Measurements from ENCODE around the gene IFIT2. TPM values are rescaled to one million over a fixed set of nuclear protein-coding genes. Genes with fewer than 3 reads are reported as not detected.

IFIT2 gene
- total RNA-seq, 1 experiment from 2014 or later = 1.0 TPM

- no peaks in the 10 kb centered on the region for H3K79me2 ChIP-seq (ENCODE audit: insufficient read depth, low read length)
- no peaks in the 10 kb centered on the region for H3K9me3 ChIP-seq (ENCODE audit: control insufficient read depth in 1 of 2, insufficient read depth in 1 of 2, low read depth in 1 of 2, low read length in 2 of 2)
- no peak for TF ChIP-seq CEBPB (IDR thresholded peaks at IDR 0.05; ENCODE audit: low read depth)
- no peak for TF ChIP-seq ZFX (IDR thresholded peaks at IDR 0.05)
- no peak for TF ChIP-seq EGR1 (IDR thresholded peaks at IDR 0.05; ENCODE audit: low read depth)
- TF ChIP-seq, protein P1, sequence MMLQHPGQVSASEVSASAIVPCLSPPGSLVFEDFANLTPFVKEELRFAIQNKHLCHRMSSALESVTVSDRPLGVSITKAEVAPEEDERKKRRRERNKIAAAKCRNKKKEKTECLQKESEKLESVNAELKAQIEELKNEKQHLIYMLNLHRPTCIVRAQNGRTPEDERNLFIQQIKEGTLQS (IDR thresholded peaks at IDR 0.05) = no peak
- no peak for TF ChIP-seq EZH2 (IDR thresholded peaks at IDR 0.05)
- H3K4me3 ChIP-seq (replicated peaks in 1 of 2; ENCODE audit: low read depth in 1 of 2, low read length in 2 of 2) = no peak overlapping the region
- H3K9ac ChIP-seq (ENCODE audit: low read length) = no peak overlapping the region
- no peak overlapping the region for H2AFZ ChIP-seq (ENCODE audit: low read depth, low read length, poor library complexity, severe bottlenecking)
- no peaks in the 10 kb centered on the region for H4K20me1 ChIP-seq (ENCODE audit: insufficient read depth)
- RAD21 ChIA-PET (ENCODE audit: low non-redundant PET in 1 of 2, low total read pairs in 2 of 2, uncharacterized antibody in 2 of 2, unreplicated experiment in 2 of 2) = no interaction called here
- no peak for DNase-seq (ENCODE audit: low read depth, low spot score)
- H3K27ac ChIP-seq (ENCODE audit: low read depth, low read length) = no peak overlapping the region
- no peak for ATAC-seq
- no peak overlapping the region for H3K4me2 ChIP-seq (ENCODE audit: low read length)
- CTCF ChIA-PET = interaction anchor here (1.7 kb wide), 1 partner anchor 94 kb away, joined by 4 read pairs; no protein-coding TSS in a partner anchor
- no TSS peak for BruUV-seq (replicated peaks)
- no peaks in the 10 kb centered on the region for H3K9me2 ChIP-seq (ENCODE audit: insufficient read depth)
- intact Hi-C loops (cut with micrococcal nuclease) = no loop called here
- H3K36me3 ChIP-seq (ENCODE audit: control insufficient read depth in 1 of 2, insufficient read depth in 2 of 2, low read length in 2 of 2) = no peaks in the 10 kb centered on the region
- H3K4me1 ChIP-seq (ENCODE audit: control insufficient read depth in 1 of 2, insufficient read depth in 2 of 2, low read length in 2 of 2) = peaks cover 30 to 34% of the 10 kb centered on the region in 2 experiments
- POLR2A ChIA-PET = no interaction called here
- H3K27me3 ChIP-seq (ENCODE audit: insufficient read depth, low read length) = no peaks in the 10 kb centered on the region
Observed at GRCh38 chr10:89275383-89275782, 26.5 kb upstream of the IFIT2 start.

GRCh38 chr10:89278034-89278535 is 23.8 kb upstream of the IFIT2 start:
- DNase-seq (ENCODE audit: low read depth, low spot score) (peak; percentile 67), ATAC-seq (peak; percentile 89)
- H3K36me3 ChIP-seq (ENCODE audit: control insufficient read depth in 1 of 2, insufficient read depth in 2 of 2, low read length in 2 of 2) = no peaks in the 10 kb centered on the region
- H3K4me3 ChIP-seq (replicated peaks in 1 of 2; ENCODE audit: low read depth in 1 of 2, low read length in 2 of 2) = peak overlapping the region in 1 of 2 experiments; percentile 35; a peak in 3 of 4 replicates
- H3K9me3 ChIP-seq (ENCODE audit: control insufficient read depth in 1 of 2, insufficient read depth in 1 of 2, low read depth in 1 of 2, low read length in 2 of 2) = no peaks in the 10 kb centered on the region
- no TSS peak for BruUV-seq (replicated peaks)
- intact Hi-C loops (cut with micrococcal nuclease) = no loop called here
- no peaks in the 10 kb centered on the region for H4K20me1 ChIP-seq (ENCODE audit: insufficient read depth)
- H3K9me2 ChIP-seq (ENCODE audit: insufficient read depth) = no peaks in the 10 kb centered on the region
- CTCF ChIA-PET = no interaction called here
- H3K4me2 ChIP-seq (ENCODE audit: low read length) = peak overlapping the region; percentile 70
- H3K9ac ChIP-seq (ENCODE audit: low read length) = peak overlapping the region; percentile 30
- H3K27me3 ChIP-seq (ENCODE audit: insufficient read depth, low read length) = no peaks in the 10 kb centered on the region
- POLR2A ChIA-PET = no interaction called here
- peak overlapping the region; percentile 87 for H2AFZ ChIP-seq (ENCODE audit: low read depth, low read length, poor library complexity, severe bottlenecking)
- H3K79me2 ChIP-seq (ENCODE audit: insufficient read depth, low read length) = no peaks in the 10 kb centered on the region
- RAD21 ChIA-PET (ENCODE audit: low non-redundant PET in 1 of 2, low total read pairs in 2 of 2, uncharacterized antibody in 2 of 2, unreplicated experiment in 2 of 2) = no interaction called here
- H3K4me1 ChIP-seq (ENCODE audit: control insufficient read depth in 1 of 2, insufficient read depth in 2 of 2, low read length in 2 of 2) = peaks cover 39 to 48% of the 10 kb centered on the region in 2 experiments
- H3K27ac ChIP-seq (ENCODE audit: low read depth, low read length) = peak overlapping the region; percentile 68
- TF ChIP-seq EZH2 (IDR thresholded peaks at IDR 0.05) (no peak), ELF1 (IDR thresholded peaks at IDR 0.05; ENCODE audit: borderline replicate concordance, low read depth) (no peak), CEBPB (IDR thresholded peaks at IDR 0.05; ENCODE audit: low read depth) (peak; percentile 34; the same call in 1 of the 2 replicates), MAX (IDR thresholded peaks at IDR 0.05) (peak; percentile 34; the same call in 1 of the 2 replicates), POLR2AphosphoS5 (IDR thresholded peaks at IDR 0.05; ENCODE audit: low read depth, low read length) (peak; percentile 57), CBX3 (IDR thresholded peaks at IDR 0.05; ENCODE audit: low read depth) (peak; percentile 69; the same call in 1 of the 2 replicates), EZH2phosphoT487 (IDR thresholded peaks at IDR 0.05; ENCODE audit: borderline replicate concordance) (no peak), EGR1 (IDR thresholded peaks at IDR 0.05; ENCODE audit: low read depth) (0 out of 2 replicates have a peak, but pooled peaks have one; percentile 20), ZFX (IDR thresholded peaks at IDR 0.05) (no peak), RAD21 (IDR thresholded peaks at IDR 0.05; ENCODE audit: low read depth) (peak; percentile 7; the same call in 1 of the 2 replicates), SRF (IDR thresholded peaks at IDR 0.05; ENCODE audit: low read depth) (no peak)
- TF ChIP-seq, protein P2, sequence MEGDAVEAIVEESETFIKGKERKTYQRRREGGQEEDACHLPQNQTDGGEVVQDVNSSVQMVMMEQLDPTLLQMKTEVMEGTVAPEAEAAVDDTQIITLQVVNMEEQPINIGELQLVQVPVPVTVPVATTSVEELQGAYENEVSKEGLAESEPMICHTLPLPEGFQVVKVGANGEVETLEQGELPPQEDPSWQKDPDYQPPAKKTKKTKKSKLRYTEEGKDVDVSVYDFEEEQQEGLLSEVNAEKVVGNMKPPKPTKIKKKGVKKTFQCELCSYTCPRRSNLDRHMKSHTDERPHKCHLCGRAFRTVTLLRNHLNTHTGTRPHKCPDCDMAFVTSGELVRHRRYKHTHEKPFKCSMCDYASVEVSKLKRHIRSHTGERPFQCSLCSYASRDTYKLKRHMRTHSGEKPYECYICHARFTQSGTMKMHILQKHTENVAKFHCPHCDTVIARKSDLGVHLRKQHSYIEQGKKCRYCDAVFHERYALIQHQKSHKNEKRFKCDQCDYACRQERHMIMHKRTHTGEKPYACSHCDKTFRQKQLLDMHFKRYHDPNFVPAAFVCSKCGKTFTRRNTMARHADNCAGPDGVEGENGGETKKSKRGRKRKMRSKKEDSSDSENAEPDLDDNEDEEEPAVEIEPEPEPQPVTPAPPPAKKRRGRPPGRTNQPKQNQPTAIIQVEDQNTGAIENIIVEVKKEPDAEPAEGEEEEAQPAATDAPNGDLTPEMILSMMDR (IDR thresholded peaks at IDR 0.05 in 2 of 3, conservative IDR thresholded peaks at IDR 0.05 in 1 of 3; ENCODE audit: borderline replicate concordance in 1 of 3, insufficient read depth in 1 of 3, low read depth in 2 of 3, low read length in 2 of 3) = no peak
- TF ChIP-seq, protein P1 (IDR thresholded peaks at IDR 0.05) = no peak
- TF ChIP-seq, protein P3, sequence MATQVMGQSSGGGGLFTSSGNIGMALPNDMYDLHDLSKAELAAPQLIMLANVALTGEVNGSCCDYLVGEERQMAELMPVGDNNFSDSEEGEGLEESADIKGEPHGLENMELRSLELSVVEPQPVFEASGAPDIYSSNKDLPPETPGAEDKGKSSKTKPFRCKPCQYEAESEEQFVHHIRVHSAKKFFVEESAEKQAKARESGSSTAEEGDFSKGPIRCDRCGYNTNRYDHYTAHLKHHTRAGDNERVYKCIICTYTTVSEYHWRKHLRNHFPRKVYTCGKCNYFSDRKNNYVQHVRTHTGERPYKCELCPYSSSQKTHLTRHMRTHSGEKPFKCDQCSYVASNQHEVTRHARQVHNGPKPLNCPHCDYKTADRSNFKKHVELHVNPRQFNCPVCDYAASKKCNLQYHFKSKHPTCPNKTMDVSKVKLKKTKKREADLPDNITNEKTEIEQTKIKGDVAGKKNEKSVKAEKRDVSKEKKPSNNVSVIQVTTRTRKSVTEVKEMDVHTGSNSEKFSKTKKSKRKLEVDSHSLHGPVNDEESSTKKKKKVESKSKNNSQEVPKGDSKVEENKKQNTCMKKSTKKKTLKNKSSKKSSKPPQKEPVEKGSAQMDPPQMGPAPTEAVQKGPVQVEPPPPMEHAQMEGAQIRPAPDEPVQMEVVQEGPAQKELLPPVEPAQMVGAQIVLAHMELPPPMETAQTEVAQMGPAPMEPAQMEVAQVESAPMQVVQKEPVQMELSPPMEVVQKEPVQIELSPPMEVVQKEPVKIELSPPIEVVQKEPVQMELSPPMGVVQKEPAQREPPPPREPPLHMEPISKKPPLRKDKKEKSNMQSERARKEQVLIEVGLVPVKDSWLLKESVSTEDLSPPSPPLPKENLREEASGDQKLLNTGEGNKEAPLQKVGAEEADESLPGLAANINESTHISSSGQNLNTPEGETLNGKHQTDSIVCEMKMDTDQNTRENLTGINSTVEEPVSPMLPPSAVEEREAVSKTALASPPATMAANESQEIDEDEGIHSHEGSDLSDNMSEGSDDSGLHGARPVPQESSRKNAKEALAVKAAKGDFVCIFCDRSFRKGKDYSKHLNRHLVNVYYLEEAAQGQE (IDR thresholded peaks at IDR 0.05; ENCODE audit: low read depth) = no peak

Measured in HCT116 (cell line).